ENCODE data around the gene RAB15. TPM values are rescaled to one million over a fixed set of nuclear protein-coding genes. Genes with fewer than 3 reads are reported as not detected.

RAB15 gene
- total RNA-seq (1 to 10 TPM in 8 of 9 donors, under 1 TPM in 1; 0.95 to 8.9 (median 3.5) TPM), polyA plus RNA-seq (1 to 10 TPM; 3.6 to 8.6 (median 5.8) TPM)
- long read RNA-seq, donor 1: 0 reads
- long read RNA-seq, donor 2: 0 reads
- long read RNA-seq, donor 3: 0 reads
- long read RNA-seq, donor 4: 0 reads
- long read RNA-seq, donor 5, partial matches to known transcripts: 0 of 3 reads
- long read RNA-seq, donor 5, other reads (novel, unspliced or antisense): 1 of 3 reads
- long read RNA-seq, donor 6, partial matches to known transcripts: 0 of 2 reads
- long read RNA-seq, donor 6, other reads (novel, unspliced or antisense): 2 of 2 reads
- long read RNA-seq, donor 7: 0 reads
- long read RNA-seq, donor 8: 0 reads
- long read RNA-seq, donor 9: 0 reads
- long read RNA-seq, donor 10, partial matches to known transcripts: 0 of 2 reads
- long read RNA-seq, donor 10, other reads (novel, unspliced or antisense): 0 of 2 reads

- Histone ChIP-seq H3K36me3 (replicated peaks in 1 of 2) (no peaks in the 10 kb centered on the region), H3K27me3 (no peaks in the 10 kb centered on the region), H3K4me3 (peak within 1 kb of the TSS; percentile 18 to 95 (median 46)), H3K9me3 (replicated peaks in 1 of 3) (no peaks in the 10 kb centered on the region), H3K27ac (no peak within 1 kb of the TSS), H3K4me1 (replicated peaks in 1 of 2) (peaks cover 5 to 8% of the 10 kb centered on the region in 2 donors)
- WGBS, 4 donors: 0 to 1% (median 0%) methylated on average over 1 to 92 of the region's 96 CpGs
- intact Hi-C loops (cut with DNase I): loop anchor here in 1 of 2 donors (10.0 kb wide), 1 partner anchor 147 kb away; no protein-coding TSS in a partner anchor
- TF ChIP-seq, protein P1, sequence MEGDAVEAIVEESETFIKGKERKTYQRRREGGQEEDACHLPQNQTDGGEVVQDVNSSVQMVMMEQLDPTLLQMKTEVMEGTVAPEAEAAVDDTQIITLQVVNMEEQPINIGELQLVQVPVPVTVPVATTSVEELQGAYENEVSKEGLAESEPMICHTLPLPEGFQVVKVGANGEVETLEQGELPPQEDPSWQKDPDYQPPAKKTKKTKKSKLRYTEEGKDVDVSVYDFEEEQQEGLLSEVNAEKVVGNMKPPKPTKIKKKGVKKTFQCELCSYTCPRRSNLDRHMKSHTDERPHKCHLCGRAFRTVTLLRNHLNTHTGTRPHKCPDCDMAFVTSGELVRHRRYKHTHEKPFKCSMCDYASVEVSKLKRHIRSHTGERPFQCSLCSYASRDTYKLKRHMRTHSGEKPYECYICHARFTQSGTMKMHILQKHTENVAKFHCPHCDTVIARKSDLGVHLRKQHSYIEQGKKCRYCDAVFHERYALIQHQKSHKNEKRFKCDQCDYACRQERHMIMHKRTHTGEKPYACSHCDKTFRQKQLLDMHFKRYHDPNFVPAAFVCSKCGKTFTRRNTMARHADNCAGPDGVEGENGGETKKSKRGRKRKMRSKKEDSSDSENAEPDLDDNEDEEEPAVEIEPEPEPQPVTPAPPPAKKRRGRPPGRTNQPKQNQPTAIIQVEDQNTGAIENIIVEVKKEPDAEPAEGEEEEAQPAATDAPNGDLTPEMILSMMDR (IDR thresholded peaks at IDR 0.05): peak in 1 of 6 experiments; percentile 2
- no peak for TF ChIP-seq POLR2A (IDR thresholded peaks at IDR 0.05)
- DNase-seq: peak in 3 of 7 donors; percentile 31 to 45 (median 33)
Measured at GRCh38 chr14:64971943-64972791, at the start of gene RAB15. RAB15 (minus strand) TSS chr14:64972336; CDS start chr14:64972076, 260 bp downstream.

DNA sequence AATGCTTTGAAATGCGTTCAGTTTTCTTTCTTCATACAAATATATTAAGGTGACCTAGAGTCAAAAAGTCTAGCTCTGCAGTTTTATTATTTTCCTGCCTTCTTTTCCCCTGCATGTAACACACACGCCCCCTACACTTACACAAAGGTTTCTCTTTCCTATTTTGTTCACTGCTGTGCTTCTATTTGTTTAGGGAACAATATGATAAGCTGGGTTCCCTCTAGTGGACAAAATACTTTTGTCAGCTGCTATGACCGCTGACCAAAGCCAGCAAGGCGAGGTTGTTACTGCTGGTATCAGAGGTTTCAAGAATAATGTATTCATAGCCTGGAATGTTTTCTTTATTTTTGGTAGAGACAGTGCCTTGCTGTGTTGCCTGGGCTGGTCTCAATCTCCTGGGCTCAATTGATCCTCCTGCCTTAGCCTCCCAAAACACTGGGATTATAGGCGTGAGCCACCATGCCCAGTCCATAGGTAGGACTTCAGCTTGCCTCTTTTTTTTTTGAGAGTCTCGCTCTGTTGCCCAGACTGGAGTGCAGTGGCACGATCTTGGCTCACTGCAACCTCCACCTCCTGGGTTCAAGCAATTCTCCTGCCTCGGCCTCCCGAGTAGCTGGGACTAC lies 47.9 kb upstream of the RAB15 start:
- Histone ChIP-seq H3K27me3 (no peaks in the 10 kb centered on the region), H3K4me3 (no peak overlapping the region), H3K4me1 (replicated peaks in 1 of 2) (peaks cover 0 to 11% of the 10 kb centered on the region in 2 donors), H3K27ac (no peak overlapping the region), H3K36me3 (replicated peaks in 1 of 2) (no peaks in the 10 kb centered on the region), H3K9me3 (replicated peaks in 1 of 3) (no peaks in the 10 kb centered on the region)
- peak; percentile 36 to 81 (median 51) for DNase-seq
- TF ChIP-seq, protein P1 (IDR thresholded peaks at IDR 0.05): peak; percentile 63 to 91 (median 82)
- TF ChIP-seq POLR2A (IDR thresholded peaks at IDR 0.05): no peak
- intact Hi-C loops (cut with DNase I): loop anchor here (5.0 kb wide), 1 partner anchor 33 kb away; the partner anchor contains the start of gene FNTB (in 2 of the 2)
- 53 to 63% (median 56%) methylated on average over 8 to 9 of the region's 9 CpGs for WGBS, 4 donors

- H3K4me3 ChIP-seq: no peak overlapping the region
- H3K9me3 ChIP-seq (replicated peaks in 1 of 3): no peaks in the 10 kb centered on the region
- H3K36me3 ChIP-seq (replicated peaks in 1 of 2): peaks cover 0 to 8% of the 10 kb centered on the region in 2 donors
- peak overlapping the region in 1 of 5 donors; percentile 56 for H3K27ac ChIP-seq
- TF ChIP-seq, protein P1 (IDR thresholded peaks at IDR 0.05): no peak
- no peak for TF ChIP-seq POLR2A (IDR thresholded peaks at IDR 0.05)
- H3K27me3 ChIP-seq: no peaks in the 10 kb centered on the region
- intact Hi-C loops (cut with DNase I): no loop called here
- peaks cover 0 to 20% of the 10 kb centered on the region in 2 donors for H3K4me1 ChIP-seq (replicated peaks in 1 of 2)
- DNase-seq: no peak
- WGBS, 4 donors: 86 to 93% (median 90%) methylated on average over 3 to 4 of the region's 4 CpGs
Measured at GRCh38 chr14:65016471-65016870, 44.3 kb upstream of the RAB15 start.
